HepG2 (cell line): ENCODE results near the gene MAGI1. TPM values are rescaled to one million over a fixed set of nuclear protein-coding genes. Genes with fewer than 3 reads are reported as not detected.
A peak's percentile ranks its signal among the peaks of the same experiment; 100 is the strongest.

Experiments
- ATAC-seq: fragments of 200-7000 bp; cut with Tn5 transposase; 3 replicates; pipeline ENCODE4 v1.9.1; 2020; ENCODE audit warnings: mild to moderate bottlenecking, moderate library complexity
- BruUV-seq: library from RNA; stranded (reverse); fragments of 400-500 nt; replicated peaks from 2 replicates; lab custom pipeline; 2021; lab: Mats Ljungman, UMichigan
- CTCF ChIA-PET: fragments of 300-600 bp; formaldehyde crosslinking; extraction: SDS; loops from one replicate; lab custom pipeline; 2021; ENCODE audit warnings: low total read pairs, inconsistent platforms, low intra/inter-chr PET ratio; lab: Yijun Ruan, JAX
- POLR2A ChIA-PET: fragments of 350-600 bp; sonication (Branson Sonifier 250); formaldehyde crosslinking; loops from one replicate; lab custom pipeline; 2020; ENCODE audit warnings: antibody characterized with exemption, inconsistent platforms; lab: Yijun Ruan, JAX
- DNase-seq: peaks from one replicate; pipeline ENCODE4 v3.0.0-alpha.2; 2015; ENCODE audit warnings: low spot score
- FAIRE-seq: peaks from 3 replicates; lab custom pipeline; 2011; peaks lifted over from hg19 to GRCh38; lab: Jason Lieb, UNC
- H2AFZ ChIP-seq: one replicate; pipeline ENCODE4 v1.6.1; 2011; ENCODE audit warnings: low read length, inconsistent platforms
- H3K27ac ChIP-seq: fragments of 300-600 bp; 3 replicates; pipeline ENCODE4 v1.8.0; 2011; ENCODE audit warnings: mixed run types, mild to moderate bottlenecking, mixed read lengths, low read length, inconsistent platforms; ENCODE audit not compliant: insufficient read depth; ENCODE audit errors: extremely low read length
- H3K27me3 ChIP-seq, 2 experiments: fragments of 200-600 bp in 1 of 2; 2 replicates in 1 of 2; 3 replicates in 1 of 2; pipeline versions ENCODE4 v1.6.0 to v1.8.0; 2011; ENCODE audit warnings: low read length in 2 of 2, mild to moderate bottlenecking in 2 of 2, moderate library complexity in 2 of 2, inconsistent platforms in 1 of 2; ENCODE audit not compliant: insufficient read depth in 2 of 2, control insufficient read depth in 1 of 2
- H3K36me3 ChIP-seq, 2 experiments: fragments of 200-600 bp in 1 of 2; replicated peaks in 1 of 2; 2 replicates in 1 of 2; 3 replicates in 1 of 2; pipeline versions ENCODE4 v1.5.1 to v1.8.0; 2011; ENCODE audit warnings: low read length in 2 of 2, inconsistent platforms in 1 of 2; ENCODE audit not compliant: insufficient read depth in 2 of 2, control insufficient read depth in 1 of 2
- H3K4me1 ChIP-seq: 2 replicates; pipeline ENCODE4 v1.5.1; 2012; ENCODE audit warnings: low read length, inconsistent platforms; ENCODE audit not compliant: insufficient read depth
- H3K4me2 ChIP-seq: 2 replicates; pipeline ENCODE4 v1.6.0; 2011; ENCODE audit warnings: low read depth, low read length, inconsistent platforms
- H3K4me3 ChIP-seq, 3 experiments: fragments of 200-600 bp in 1 of 3; sonication (generic), shearing (Covaris generic) in 1 of 3; replicated peaks in 1 of 3; 2 replicates each; pipeline ENCODE4 v1.5.1; 2011 to 2016; ENCODE audit warnings: low read length in 3 of 3, inconsistent platforms in 2 of 3, low read depth in 2 of 3, mild to moderate bottlenecking in 2 of 3, control low read depth in 1 of 3, mixed read lengths in 1 of 3; ENCODE audit not compliant: insufficient read depth in 1 of 3
- H3K79me2 ChIP-seq: one replicate; pipeline ENCODE4 v1.6.1; 2011; ENCODE audit warnings: low read length, inconsistent platforms; ENCODE audit not compliant: insufficient read depth
- H3K9ac ChIP-seq: 2 replicates; pipeline ENCODE4 v1.6.0; 2011; ENCODE audit warnings: mild to moderate bottlenecking, low read depth, low read length, inconsistent platforms; ENCODE audit not compliant: insufficient read depth
- H3K9me3 ChIP-seq: 2 replicates; pipeline ENCODE4 v1.5.1; 2012; ENCODE audit warnings: mild to moderate bottlenecking, low read length
- H4K20me1 ChIP-seq: 2 replicates; pipeline ENCODE4 v1.6.0; 2011; ENCODE audit warnings: inconsistent platforms, mild to moderate bottlenecking, low read length, moderate library complexity; ENCODE audit not compliant: insufficient read depth
- HNF4G ChIP-seq, 2 experiments: sonication (generic) in 1 of 2; formaldehyde crosslinking in 1 of 2; IDR thresholded peaks; 2 replicates each; pipeline versions ENCODE4 v1.4.0 to v1.6.1; 2011 to 2020; ENCODE audit warnings: borderline replicate concordance in 2 of 2, low read depth in 2 of 2, mild to moderate bottlenecking in 2 of 2, low read length in 1 of 2, missing genetic modification reagents in 1 of 2, moderate library complexity in 1 of 2
- ZFP1 ChIP-seq: IDR thresholded peaks from 2 replicates; pipeline ENCODE4 v1.6.1; 2016
- ZNF12 ChIP-seq: sonication (generic); formaldehyde crosslinking; IDR thresholded peaks from 2 replicates; pipeline ENCODE4 v1.5.0; 2020; ENCODE audit warnings: missing genetic modification reagents
- ZNF550 ChIP-seq: sonication (generic); formaldehyde crosslinking; IDR thresholded peaks from 2 replicates; pipeline ENCODE4 v1.4.0; 2020; ENCODE audit warnings: mild to moderate bottlenecking, missing genetic modification reagents, borderline replicate concordance
- ZNF7 ChIP-seq: IDR thresholded peaks from 2 replicates; pipeline ENCODE4 v1.6.1; 2016; ENCODE audit warnings: missing biosample characterization, missing genetic modification reagents
- WGBS: methylation state at CpG from one replicate; pipeline ENCODE4 v1.1.6; 2017; ENCODE audit warnings: low lambda C conversion rate; 5-methylcytosine and 5-hydroxymethylcytosine counted together
- in situ Hi-C: cut with HindIII; loops from 2 replicates; pipeline ENCODE4 v1.10.0; 2017; ENCODE audit warnings: low pct_unique_long_range_greater_than_20kb; ENCODE audit not compliant: extremely low pct_ligation_motif_present
- intact Hi-C: fragments of 100-400 bp; cut with micrococcal nuclease; formaldehyde crosslinking; loops from one replicate; pipeline ENCODE4 v1.10.0; 2022; ENCODE audit not compliant: unreplicated experiment
- polyA plus RNA-seq, 8 experiments: library from polyadenylated mRNA; depleted of rRNA in 3 of 8; stranded (reverse) in 7 of 8; unstranded in 1 of 8; fragments of >200 nt; fragmentation: Illumina TruSeq in 4 of 8; extraction: Trizol in 4 of 8; gene quantifications; 2 replicates each; pipeline versions ENCODE4 v1.2.1 to v1.2.3, GENCODE V29; 2011 to 2016; ENCODE audit warnings: low read depth in 4 of 8, missing spikeins in 1 of 8, mixed read lengths in 1 of 8; ENCODE audit not compliant: insufficient read depth in 1 of 8
- total RNA-seq, 5 experiments: library from RNA; depleted of rRNA; stranded (reverse); fragments of >200 nt; fragmentation: Illumina TruSeq; extraction: Trizol; gene quantifications; 2 replicates each; pipeline ENCODE4 v1.2.3, GENCODE V29; 2016; ENCODE audit warnings: low read depth in 1 of 5
- TF ChIP-seq, protein P1 (sequence below): sonication (generic); formaldehyde crosslinking; IDR thresholded peaks from 2 replicates; pipeline ENCODE4 v1.4.0; 2020; ENCODE audit warnings: missing genetic modification reagents, mild to moderate bottlenecking, borderline replicate concordance

Gene MAGI1
- total and polyA plus RNA-seq, 2 of the 13 experiments (the other 11 are each of a cell fraction or from before 2014, with no cell fraction given) = 22.2 to 26.0 TPM

DNA sequence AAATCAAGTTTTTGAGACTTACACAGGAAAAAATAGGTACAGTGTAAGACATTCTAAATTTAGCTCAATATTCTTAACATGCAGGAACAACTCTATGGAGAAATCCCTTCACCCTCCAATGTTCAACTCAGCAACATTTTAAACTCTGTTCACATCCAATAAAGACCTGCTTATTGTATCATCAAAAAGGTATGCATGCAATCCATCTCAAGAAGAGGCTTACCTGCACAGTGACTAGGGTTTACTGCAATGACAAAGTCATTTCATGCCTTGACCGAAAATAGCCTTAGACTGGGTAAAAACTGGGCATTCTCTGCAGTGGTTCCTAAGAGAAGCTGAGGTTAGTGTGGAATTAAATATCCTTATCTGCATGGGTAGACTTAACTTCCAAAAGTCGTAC lies 80.5 kb downstream of the MAGI1 start:
- no peak for TF ChIP-seq ZNF7
- TF ChIP-seq, protein P1, sequence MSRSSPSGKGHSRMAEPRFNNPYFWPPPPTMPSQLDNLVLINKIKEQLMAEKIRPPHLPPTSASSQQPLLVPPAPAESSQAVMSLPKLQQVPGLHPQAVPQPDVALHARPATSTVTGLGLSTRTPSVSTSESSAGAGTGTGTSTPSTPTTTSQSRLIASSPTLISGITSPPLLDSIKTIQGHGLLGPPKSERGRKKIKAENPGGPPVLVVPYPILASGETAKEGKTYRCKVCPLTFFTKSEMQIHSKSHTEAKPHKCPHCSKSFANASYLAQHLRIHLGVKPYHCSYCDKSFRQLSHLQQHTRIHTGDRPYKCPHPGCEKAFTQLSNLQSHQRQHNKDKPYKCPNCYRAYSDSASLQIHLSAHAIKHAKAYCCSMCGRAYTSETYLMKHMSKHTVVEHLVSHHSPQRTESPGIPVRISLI = no peak
- TF ChIP-seq ZNF550 (CRISPR knock-in tag) = no peak
- peak; percentile 51; the same call in 1 of the 2 replicates for TF ChIP-seq ZNF12 (CRISPR knock-in tag)
- TF ChIP-seq HNF4G (IDR thresholded peaks at IDR 0.05; ENCODE audit: borderline replicate concordance, low read depth, low read length) = no peak
- TF ChIP-seq HNF4G (CRISPR knock-in tag; IDR thresholded peaks at IDR 0.05; ENCODE audit: borderline replicate concordance, low read depth) = no peak
- TF ChIP-seq ZFP1 (CRISPR knock-in tag) = no peak
- intact Hi-C loops (no loop called here), in situ Hi-C loops (no loop called here)
- no peak for FAIRE-seq
- DNase-seq = no peak
- Histone ChIP-seq H3K9me3 (no peaks in the 10 kb centered on the region), H3K9ac (no peak overlapping the region), H3K27ac (peak overlapping the region; percentile 13), H3K36me3 (no peaks in the 10 kb centered on the region), H4K20me1 (0 out of 2 replicates have a peak, but pooled peaks cover 8% of the 10 kb centered on the region), H3K27me3 (no peaks in the 10 kb centered on the region), H3K79me2 (peaks cover 65% of the 10 kb centered on the region), H3K4me1 (peaks cover 93% of the 10 kb centered on the region), H3K4me3 (no peak overlapping the region), H3K4me2 (no peak overlapping the region), H2AFZ (no peak overlapping the region)
- 100% methylated on average over 2 of the region's 2 CpGs for WGBS
- POLR2A ChIA-PET = no interaction called here
- no TSS peak for BruUV-seq
- no peak for ATAC-seq
- CTCF ChIA-PET = no interaction called here
